ENCODE measurements around the gene TIMM22.

The TIMM22 gene

DNA sequence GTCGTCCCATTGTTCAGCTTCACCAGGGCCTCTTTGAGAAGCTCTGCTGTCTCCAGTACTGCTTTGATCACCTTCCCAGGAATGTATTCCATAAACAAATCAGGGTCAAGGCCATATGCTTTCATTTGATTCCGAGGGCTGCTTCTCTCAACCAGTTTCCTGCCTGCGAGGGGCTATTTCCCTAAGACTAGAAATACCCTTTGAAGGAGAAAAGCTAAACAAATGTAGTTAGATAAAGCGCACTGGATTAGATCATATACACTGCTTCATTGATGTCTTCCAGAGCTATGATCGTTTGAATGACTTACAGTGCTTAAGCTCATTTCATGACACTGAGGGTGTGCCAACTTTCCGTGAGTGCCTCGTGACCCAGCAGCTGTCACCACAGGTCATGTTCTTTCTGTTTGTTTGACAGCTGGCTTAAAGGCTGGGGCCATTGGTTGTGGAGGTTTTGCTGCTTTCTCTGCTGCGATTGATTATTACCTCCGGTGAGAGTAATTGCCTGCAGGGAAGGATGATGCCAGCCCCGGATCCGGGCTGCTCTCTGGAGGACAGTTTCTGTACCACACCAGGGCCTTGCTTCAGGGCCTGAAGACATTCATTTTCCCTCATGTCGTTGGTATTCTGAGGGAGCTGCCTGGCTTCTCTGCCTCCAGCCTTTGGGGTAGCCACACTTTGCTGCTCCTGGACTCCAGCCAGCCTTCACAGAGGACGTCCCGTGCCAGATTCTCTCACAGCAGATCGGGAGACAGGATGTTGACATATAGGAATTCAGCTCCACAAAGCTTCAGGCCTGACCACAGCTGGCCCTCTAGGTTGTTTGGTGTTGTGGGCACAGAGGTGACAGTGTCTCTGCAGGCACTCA lies 3.9 kb downstream of the TIMM22 start:
- intact Hi-C loops (cut with DNase I), result loop anchor here (5.0 kb wide), 1 partner anchor 56 kb away; no protein-coding TSS in a partner anchor
- DNase-seq, result peak in 2 of 10 donors; percentile 66 to 82

DNA sequence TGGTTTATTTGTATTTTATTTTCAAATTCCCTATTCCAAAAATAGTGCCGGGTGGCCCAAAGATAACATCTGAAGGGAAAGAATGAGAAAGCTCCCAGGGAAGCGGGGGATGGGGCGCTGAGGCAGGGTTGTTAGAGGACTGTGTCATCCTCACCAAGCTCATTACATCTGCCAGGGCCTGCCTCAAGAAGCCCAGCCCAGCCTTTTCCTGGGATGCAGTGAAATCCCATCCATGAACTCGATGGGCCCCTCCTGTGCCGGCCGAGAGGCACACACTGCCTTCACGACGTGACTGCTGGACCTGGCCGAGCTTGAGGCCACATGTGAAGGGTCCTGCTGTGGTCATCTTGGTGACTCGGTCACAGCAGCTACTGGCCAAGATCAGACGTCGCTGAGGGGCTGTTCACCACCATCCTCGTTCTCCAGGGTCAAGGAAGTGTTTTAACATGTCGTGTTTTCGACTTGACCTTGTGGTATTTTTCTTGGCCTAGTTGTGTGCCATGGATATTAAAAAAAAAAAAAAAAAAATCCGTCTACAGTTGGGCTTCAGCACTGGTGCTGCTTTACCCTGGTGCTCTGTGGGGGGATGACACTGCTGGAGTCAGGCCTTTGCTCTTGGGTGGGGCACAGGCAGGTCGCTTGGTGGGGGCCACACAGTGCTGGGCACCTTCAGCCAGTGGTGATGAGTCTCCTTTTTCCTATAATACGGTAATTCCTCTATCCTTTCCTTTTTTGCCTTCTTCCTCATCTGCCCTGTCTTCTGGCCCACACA lies 4.9 kb downstream of the TIMM22 start:
- intact Hi-C loops (cut with DNase I), result loop anchor here (5.0 kb wide), 1 partner anchor 55 kb away; no protein-coding TSS in a partner anchor
- peak in 3 of 10 donors; percentile 60 to 78 (median 64) for DNase-seq

DNA sequence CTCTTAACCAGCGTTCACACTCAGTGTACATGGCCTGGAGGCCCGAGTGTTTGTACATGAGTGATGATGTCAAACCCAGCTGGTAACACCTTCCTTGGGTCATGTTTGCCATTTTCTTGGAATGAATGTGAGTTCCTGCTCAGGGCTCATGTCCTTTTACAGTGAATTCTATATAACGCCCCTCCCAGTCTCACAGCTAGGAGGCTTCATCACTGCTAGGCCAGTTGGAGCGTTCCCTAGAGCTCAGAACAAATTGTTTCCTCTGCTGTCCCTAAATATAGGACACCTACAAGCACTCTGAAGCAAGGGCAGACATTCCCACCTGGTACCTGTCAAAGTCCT lies 5.5 kb downstream of the TIMM22 start:
- DNase-seq, result no peak
- intact Hi-C loops (cut with DNase I), result loop anchor here (5.0 kb wide), 1 partner anchor 55 kb away; no protein-coding TSS in a partner anchor

DNA sequence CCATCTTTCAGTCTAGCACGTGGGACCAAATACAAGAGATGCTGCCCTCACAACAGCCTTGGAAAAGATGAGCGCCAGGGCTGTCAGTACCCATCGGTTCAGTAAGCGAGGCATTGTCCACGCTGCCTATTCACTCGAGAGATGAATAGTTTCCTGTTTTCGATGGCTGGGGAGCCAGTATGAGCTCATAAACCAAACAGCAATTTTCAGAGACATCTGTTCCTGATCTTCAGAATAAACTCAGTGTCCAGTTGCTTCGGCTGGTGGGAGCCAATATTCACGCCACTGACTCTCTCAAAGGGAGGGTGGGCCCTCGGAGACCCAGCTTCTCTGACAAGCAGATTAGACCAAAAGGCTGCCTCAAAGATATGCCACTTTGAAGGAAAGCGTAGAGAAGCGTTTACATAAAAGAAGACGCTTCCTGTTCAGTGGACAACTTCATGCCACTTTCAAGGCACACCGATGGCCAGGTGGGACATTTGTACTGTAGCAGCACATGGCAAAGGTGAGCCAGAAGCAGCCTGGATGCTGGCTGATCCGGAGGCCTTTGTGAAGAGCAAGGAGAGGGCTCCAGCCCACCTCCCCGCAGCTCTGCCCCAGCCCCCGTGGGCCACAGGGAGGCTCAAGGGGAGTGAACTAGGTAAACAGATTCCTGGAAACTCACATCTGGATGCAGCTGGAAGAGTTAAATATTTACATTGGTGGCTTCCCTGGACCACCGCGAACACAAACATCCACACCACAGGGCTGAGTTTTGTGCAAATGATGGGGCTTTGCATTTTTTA lies 6.0 kb downstream of the TIMM22 start:
- intact Hi-C loops (cut with DNase I), result loop anchor here (5.0 kb wide), 1 partner anchor 54 kb away; no protein-coding TSS in a partner anchor
- DNase-seq, result peak in 6 of 10 donors; percentile 47 to 86 (median 69)

DNA sequence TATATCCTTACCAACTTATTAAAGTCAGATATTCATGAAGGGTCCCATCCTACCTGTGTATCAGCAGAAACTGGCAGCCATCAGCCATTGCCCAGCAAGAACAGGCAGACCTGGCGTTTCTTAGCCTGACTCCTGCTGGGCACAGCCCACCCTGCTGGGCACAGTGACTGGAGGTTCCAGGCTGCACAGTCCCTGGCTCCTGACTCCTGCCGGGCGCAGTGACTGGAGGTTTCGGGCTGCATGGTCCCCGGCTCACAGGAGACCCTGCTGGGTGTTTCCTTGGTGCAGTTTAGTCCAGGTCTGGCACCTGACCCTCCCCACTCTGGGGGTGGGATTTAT lies 6.7 kb downstream of the TIMM22 start:
- DNase-seq, result peak in 2 of 10 donors; percentile 79
- intact Hi-C loops (cut with DNase I), result loop anchor here (5.0 kb wide), 1 partner anchor 54 kb away; no protein-coding TSS in a partner anchor

DNA sequence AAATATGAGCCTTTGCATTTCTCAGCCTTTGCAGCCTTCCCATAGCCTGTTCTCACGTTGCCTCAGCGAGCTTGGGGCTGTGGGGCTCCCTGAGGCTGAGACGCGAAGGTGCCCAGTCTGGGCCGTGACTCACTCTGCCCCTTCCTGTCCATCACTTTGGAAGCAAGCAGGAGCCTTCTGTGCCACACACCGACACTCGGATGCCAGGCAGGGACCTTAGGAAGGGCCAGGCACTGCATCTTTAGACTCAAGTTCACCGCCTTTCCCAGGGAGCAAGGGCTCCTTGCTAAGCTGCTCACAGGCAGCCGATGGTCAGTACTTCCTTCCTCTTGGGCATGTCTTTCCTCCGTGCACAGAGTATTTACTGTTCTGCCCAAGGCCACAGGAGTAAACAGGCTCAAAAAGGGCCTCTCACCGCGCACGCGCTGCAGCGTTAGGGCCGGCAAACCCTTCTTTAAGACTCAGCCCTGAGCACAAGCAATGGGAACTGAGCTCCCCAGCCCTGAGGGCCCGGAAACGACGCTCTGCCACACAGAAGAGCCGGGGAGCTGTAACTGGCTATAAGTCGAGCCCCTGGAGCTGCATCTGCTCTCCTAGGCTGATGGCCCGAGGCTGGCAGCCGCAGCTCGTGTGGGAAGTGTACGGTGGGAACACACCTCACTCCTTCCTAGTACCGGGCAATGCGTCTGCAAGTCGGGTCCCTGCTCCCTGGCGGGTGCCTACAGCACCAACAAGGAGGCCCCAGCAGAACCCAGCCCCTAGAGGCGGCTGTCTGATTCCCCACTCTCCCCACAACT lies 7.2 kb downstream of the TIMM22 start:
- intact Hi-C loops (cut with DNase I), result loop anchor here (5.0 kb wide), 1 partner anchor 53 kb away; no protein-coding TSS in a partner anchor
- DNase-seq, result peak in 2 of 10 donors; percentile 84 to 86

DNA sequence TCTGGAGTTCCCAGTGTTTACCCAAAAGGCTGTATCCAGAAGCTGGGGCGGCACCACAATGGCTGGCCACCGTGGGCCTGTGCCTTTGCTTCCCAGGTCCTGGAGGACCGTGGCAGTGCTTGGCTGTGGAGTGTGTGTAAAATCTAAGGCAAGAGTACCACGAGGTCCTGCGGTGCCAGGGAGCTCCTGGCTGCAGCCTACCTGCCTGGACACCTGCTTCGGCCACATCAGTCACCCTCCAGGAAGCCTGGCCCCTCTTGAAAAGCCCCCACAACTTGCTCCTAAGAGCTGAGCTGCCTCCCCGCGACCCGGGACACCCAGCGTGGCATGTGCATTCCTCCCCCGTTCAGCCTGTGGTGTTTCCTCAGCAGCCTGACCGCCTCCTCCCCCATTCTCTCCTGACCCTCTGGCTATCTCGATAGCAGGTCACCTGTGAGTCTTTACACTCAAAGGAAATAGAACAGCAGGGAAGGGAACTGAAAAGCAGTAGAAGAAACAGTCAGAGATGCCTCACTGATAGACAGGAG lies 7.9 kb downstream of the TIMM22 start:
- peak in 2 of 10 donors; percentile 44 to 72 for DNase-seq
- intact Hi-C loops (cut with DNase I), result loop anchor here (5.0 kb wide), 1 partner anchor 52 kb away; no protein-coding TSS in a partner anchor

DNA sequence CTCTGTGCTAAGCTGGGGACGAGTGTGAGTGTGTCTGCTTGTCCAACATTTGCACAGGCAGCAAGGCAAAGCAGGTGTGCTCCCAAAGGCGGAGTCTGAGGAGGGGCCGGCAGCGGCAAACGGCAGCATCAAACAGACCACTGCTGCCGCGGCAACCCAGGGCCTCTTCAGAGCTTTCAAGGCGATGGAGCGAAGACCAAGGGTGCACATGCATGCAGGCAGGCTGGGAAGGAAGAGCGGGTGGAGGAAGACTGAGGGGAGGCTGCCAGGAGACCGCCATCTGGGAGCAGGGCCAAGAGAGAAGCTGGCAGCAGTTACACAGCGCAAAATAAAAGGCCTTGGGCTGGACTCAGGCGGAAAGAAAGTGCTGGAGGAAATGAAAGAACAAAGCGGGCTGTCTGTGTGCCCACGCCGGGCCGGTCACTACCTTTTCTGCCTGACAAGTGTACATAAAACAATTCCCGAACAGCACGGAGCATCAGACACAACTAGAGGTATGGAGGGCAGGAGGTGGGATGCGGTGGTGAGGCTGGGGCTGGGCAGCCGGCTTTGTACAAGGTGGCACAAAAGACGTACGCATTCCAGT lies 8.5 kb downstream of the TIMM22 start:
- intact Hi-C loops (cut with DNase I), result no loop called here
- peak; percentile 54 to 97 (median 82) for DNase-seq

DNA sequence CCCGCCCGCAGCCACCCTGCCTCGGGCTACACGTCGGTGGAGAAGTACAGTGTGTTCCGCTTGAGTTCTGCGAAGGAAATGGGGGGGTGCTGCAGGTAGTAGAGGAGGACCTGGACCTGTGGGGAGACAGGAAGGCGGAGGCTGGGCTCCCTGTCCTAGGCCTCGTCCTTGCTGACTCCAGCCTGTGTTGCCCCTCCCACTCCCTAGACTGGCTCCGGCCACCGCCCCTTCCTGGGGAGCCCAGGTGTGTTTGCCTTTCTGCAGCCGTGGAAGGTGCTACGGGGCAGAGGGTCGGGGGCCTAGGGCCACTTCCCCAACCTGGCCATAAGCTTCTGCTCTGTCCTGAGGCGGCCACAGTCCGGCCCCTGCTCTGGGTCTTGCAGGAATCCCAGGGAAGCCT lies 9.1 kb downstream of the TIMM22 start:
- intact Hi-C loops (cut with DNase I), result no loop called here

DNA sequence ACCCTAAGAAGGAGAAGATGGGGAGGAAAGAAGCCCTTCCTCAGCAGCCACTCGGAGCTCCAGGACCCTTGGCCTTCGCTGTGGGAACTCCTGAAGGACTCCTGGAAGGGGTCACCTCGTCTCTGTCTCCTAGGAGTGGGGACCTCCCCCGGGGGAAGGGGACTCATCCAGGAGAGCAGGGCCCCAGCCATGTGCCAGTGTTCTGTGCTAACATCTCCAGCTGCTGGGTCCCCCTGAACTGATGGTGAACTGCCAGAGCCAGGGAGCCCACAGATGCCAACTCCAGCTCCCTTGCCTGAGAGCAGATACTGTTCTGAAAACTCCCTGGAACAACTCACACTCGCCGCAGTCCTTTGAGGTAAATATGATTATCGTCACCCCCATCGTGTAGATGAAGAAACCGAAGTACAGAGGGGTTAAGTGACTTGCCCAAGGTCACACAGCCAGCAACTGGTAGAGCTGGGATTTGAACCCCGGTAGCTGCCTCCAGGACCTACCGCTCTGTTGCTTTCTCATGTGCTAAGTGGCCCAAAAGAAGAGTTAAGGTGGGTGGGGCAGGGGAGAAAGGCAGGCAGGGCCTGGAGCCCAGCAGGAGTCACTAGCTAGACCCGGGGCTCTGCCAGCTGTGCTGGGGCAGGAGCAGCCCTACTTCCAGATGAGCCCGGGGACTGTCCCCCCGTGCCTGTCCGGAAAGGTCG lies 10.5 kb downstream of the TIMM22 start:
- DNase-seq, result peak in 3 of 10 donors; percentile 55 to 73 (median 69)
- intact Hi-C loops (cut with DNase I), result no loop called here

More for the DNA sequence above, 9.1 kb downstream of the TIMM22 start:
- DNase-seq, result peak in 2 of 10 donors; percentile 80 to 83

DNA sequence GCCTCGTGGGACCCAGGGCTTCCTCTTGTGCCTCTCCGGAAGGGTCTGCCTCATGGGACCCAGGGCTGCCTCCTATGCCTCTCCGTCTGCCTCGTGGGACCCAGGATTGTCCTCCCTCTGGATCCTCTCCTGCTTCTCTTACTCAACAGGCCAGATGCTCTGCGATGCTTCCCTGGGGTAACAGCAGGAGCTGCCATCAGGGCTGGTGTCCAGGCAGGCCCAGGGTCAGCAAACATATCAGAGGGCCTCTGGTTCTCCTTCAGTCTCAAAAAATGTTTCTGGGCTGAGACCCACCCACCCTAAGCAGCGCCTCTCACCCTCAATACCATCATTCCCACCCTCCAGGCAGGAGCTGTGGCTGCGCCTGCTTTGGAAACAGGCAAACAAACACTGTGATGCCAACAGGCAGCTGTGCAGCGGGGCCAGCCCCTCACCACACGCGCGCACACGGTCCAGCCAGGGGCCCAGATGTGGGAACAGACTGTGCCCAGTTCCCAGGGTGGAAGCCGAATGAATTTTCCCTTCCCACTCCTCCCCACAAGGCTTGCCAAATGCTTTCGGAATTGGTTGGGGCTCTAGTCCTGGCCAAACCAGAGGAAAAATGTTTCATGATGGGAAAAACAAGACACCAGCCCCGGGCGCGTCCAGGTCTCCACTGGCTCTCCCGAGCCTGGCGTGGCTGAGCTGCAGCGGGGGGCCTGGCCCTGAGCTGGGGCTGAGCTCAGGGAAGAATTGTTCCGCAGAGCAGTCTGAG lies 11.3 kb downstream of the TIMM22 start:
- intact Hi-C loops (cut with DNase I), result no loop called here
- DNase-seq, result peak in 3 of 10 donors; percentile 83 to 89 (median 87)

DNA sequence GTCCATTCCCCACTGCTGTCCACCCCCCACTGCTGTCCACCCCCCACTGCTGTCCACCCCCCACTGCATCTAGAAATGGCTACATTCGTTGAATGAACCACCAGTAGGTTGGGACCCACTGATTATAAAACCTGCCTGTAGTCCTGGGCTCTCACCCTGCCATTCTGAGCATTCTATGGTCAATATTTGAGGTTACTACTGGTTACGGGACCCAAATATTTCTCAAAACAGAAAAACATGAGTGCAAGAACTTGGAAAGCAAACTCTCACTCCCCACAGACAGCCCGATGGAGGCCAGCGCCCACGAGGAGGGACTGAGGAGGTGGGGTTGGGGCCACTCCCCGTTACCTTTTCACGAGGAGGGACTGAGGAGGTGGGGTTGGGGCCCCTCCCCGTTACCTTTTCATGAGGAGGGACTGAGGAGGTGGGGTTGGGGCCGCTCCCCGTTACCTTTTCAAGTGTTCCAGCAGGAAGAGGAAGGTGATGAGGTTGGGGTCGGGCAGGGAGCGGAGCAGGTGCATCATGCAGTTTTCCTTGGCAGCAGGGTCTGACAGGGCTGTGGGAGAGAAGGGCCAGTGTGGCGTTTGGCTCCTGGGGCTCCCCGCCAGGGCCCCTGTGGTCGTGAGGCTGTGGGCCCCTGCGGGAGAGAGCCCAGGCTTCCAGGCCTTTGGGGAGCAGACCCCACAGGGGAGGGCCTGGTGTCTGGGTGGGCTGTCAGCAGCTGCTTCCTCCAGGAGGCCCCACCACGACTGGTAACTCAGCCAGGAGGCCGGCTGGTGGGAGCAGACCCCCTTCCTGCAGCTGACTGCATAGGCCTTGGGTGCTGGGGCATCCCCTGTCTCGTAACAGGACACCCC lies 12.5 kb downstream of the TIMM22 start:
- DNase-seq, result peak in 2 of 10 donors; percentile 58 to 66
- intact Hi-C loops (cut with DNase I), result no loop called here

DNA sequence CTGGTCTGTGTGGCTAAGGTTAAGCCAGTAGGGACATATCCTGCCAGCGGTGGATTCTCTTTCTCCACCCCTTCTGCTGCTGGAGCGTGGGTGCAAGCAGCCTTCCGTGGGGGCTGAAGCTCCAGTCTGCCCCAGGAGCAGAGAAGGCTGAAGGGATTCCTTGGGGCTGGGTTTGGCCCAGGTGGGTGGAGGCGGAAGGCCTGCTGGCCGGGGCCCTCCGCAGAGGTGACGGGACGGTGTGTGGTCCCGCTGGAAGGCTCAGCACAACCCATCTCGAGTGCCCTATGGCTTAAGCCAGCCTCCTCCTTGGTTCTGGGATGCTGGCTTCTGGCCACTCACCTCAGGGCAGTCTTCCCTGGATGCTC lies 13.1 kb downstream of the TIMM22 start:
- DNase-seq, result peak in 2 of 10 donors; percentile 47 to 64
- intact Hi-C loops (cut with DNase I), result no loop called here

DNA sequence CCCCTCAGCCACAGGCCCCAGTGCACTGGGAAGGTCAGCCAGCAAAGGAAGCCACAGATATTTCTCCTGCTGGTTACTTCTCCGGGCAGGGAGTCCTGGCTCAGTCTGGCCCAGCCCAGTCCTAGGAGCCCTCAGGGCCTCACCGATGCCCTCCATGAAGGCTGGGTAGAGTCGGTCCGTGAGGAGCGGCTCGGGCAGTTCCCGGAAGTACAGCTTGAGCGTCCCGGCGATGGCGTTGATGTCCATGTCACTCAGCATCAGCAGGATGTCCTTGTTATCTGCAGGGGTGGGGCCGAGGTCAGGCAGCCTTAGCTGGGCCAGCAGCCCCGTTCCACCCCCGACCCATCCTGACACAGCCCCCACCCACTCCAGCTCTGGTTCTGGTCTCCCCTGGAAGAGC lies 13.7 kb downstream of the TIMM22 start:
- peak in 3 of 10 donors; percentile 50 to 78 (median 73) for DNase-seq
- intact Hi-C loops (cut with DNase I), result no loop called here

DNA sequence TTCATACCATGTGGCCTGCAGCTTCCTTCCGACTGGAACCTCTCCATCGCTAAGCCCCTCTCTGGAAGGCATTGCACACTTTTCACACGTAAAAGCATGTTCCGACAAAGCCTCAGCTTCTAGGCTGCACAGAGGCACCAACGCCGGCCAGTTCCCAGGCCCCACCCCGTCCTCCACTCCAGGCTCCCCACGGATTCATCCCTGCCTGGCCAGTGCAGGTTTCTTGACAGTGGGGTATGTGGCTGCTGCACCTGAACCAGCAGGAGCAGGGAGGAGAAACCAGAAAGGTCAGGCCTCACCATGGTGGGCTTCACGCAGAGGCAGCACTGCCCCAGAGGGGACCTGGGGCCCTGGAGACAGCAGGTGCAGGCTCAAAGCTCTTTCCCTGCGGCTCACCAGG lies 14.2 kb downstream of the TIMM22 start:
- intact Hi-C loops (cut with DNase I), result no loop called here
- peak in 2 of 10 donors; percentile 55 to 76 for DNase-seq

Data from posterior cingulate gyrus (tissue), 11 donors.